Measurements from ENCODE around the gene AACS. TPM values are rescaled to one million over a fixed set of nuclear protein-coding genes. Genes with fewer than 3 reads are reported as not detected.
"Not testable (repeated sequence)": the region's sequence is repeated elsewhere in the genome, so short reads cannot be mapped to it uniquely, and the experiment has no call there.

The AACS gene
- total RNA-seq, 2 experiments from 2014 or later, result 14.9 to 20.3 TPM

DNA sequence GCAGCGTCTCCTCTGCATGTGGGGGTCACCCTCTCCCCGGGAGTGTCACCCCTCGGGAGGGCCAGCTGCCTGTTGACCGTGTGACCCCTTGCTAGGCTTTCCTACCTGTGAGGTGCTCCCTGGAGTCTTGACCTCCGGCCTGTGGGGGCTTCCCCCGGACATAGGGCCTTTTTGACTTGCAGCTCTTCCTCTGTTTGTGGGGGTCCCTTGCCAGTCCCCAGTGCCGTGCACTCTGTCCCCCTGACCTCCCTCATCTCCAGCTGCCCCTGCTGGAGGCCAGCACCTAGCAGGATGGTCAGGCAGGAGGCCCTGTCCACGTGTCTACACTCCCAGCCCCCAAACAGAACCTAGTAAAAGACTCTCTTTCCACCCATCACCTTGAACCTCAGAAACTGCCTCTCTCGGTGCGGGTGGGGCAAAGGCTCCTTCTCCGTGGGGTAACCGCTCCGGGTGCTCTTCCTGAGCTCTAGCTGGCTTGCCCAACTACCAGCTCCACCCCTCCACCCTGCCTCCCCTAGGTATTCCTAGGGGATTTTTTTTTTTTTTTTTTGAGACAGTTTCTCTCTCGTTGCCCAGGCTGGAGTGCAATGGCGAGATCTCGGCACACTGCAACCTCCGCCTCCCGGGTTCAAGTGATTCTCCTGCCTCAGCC is 810 bp downstream of the AACS start:
- peak overlapping the region; percentile 56 for H3K27ac Mint-ChIP-seq
- peaks cover 13% of the 10 kb centered on the region for H3K4me1 Mint-ChIP-seq
- H3K36me3 Mint-ChIP-seq, result no peaks in the 10 kb centered on the region
- peak overlapping the region; percentile 69 for H3K4me3 Mint-ChIP-seq
- DNase-seq (no peak), ATAC-seq (no peak)
- CTCF ChIA-PET, result no interaction called here
- H3K27me3 Mint-ChIP-seq, result peaks cover 12% of the 10 kb centered on the region
- peaks cover 3% of the 10 kb centered on the region for H3K9me3 Mint-ChIP-seq (ENCODE audit: low read depth)

DNA sequence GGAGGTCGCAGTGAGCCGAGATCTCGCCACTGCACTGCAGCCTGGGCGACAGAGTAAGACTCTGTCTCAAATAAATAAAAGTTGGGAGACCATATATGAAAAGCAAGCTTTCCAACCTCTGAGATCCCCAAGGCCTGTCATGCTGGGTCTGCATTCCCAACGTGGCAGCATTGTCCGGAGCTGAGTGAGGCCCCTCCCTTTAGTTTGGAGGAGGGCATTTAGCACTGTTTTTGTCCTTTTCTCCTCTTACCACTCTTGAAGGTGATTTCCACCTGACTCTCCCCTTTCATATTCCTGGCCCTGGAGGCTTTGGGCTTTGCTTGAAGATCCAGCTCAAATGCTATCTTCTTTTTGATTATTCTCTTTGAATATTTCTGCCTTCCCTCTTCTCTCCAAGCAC is 3.2 kb downstream of the AACS start:
- Mint-ChIP-seq H3K4me1 (peaks cover 13% of the 10 kb centered on the region), H3K9me3 (ENCODE audit: low read depth) (no peaks in the 10 kb centered on the region), H3K36me3 (no peaks in the 10 kb centered on the region), H3K27ac (no peak overlapping the region), H3K27me3 (peaks cover 4% of the 10 kb centered on the region), H3K4me3 (no peak overlapping the region)
- CTCF ChIA-PET, result no interaction called here
- no peak for DNase-seq
- no peak for ATAC-seq

DNA sequence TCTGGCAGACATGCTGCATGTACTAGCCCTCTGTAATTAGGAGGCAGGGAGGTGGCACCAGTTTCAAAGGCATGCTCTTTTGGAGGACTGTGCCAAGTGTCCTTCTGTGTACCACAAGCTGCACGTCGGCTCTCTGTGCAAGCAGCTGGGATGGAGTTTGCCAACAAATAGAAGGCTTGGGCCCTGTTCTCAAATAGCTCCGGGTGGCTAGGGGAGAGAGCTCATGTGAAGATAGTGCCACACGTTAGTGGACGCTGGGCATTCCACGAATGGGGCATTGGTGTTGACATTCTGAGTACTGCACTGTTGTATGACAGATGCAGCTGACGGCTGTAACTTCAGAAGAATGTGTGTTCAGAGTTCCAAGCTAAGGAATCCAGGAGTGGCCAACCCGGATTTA is 4.4 kb downstream of the AACS start:
- DNase-seq (no peak), ATAC-seq (no peak)
- no peak overlapping the region for H3K4me3 Mint-ChIP-seq
- CTCF ChIA-PET, result no interaction called here
- no peaks in the 10 kb centered on the region for H3K9me3 Mint-ChIP-seq (ENCODE audit: low read depth)
- no peak overlapping the region for H3K27ac Mint-ChIP-seq
- H3K36me3 Mint-ChIP-seq, result no peaks in the 10 kb centered on the region
- peaks cover 12% of the 10 kb centered on the region for H3K4me1 Mint-ChIP-seq
- no peaks in the 10 kb centered on the region for H3K27me3 Mint-ChIP-seq

DNA sequence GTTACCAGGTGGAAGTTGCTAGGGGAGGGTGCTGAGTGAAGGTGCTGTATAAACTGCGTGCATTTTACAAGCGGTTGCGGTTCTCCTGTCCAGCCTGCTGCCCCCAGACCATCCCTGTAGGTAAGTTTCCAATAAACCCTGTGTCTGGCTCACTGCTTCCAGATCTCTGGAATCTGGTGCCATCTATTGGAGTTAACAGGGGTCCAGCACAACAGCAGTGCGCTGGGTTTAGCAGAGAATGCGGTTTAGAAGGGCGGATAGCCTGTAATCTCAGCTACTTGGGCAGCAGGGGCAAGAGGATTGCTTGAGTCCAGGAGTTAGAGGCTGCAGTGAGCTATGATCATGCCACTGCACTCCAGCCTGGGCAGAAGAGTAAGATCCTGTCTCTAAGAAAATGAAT is 4.9 kb downstream of the AACS start:
- no peak for ATAC-seq
- no peak overlapping the region for H3K27ac Mint-ChIP-seq
- peaks cover 10% of the 10 kb centered on the region for H3K4me1 Mint-ChIP-seq
- H3K9me3 Mint-ChIP-seq (ENCODE audit: low read depth), result no peaks in the 10 kb centered on the region
- DNase-seq, result no peak
- no peaks in the 10 kb centered on the region for H3K27me3 Mint-ChIP-seq
- CTCF ChIA-PET, result no interaction called here
- H3K4me3 Mint-ChIP-seq, result no peak overlapping the region
- H3K36me3 Mint-ChIP-seq, result no peaks in the 10 kb centered on the region

DNA sequence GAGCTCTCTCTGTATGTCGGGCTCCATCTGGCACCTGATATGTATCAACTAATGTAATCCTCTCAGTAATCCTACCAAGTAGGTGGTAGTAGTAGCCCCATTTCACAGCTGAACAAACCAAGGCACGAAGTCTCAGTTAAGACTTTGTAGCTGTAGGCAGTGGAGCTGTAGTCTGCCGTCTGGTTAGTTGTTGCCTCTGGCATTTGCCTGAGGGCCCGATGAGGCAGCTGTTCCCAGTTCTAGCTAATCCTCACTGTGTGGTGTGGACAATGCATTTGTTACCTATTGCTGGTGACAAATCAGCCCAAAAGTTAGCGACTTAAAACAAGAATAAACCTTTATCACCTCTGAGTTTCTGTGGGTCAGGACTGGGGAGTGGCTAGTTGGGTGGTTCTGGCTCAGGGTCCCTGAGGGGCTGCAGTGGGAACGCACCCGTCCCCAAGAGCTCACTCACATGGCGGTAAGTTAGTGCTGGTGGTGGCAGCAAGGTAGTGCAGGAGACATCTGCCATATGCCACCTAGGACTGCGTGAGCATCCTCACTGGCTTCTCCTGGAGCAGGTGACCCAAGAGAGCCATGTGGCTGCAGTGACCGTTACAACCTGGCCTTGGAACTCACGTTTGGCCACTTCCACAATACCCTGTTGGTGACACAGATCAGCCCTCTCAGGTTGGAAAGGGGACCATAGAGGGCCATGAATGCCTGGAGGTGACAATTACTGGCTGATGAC is 5.6 kb downstream of the AACS start:
- ATAC-seq (no peak), DNase-seq (no peak)
- Mint-ChIP-seq H3K27ac (no peak overlapping the region), H3K27me3 (no peaks in the 10 kb centered on the region), H3K4me1 (peaks cover 10% of the 10 kb centered on the region), H3K36me3 (peaks cover under 1% of the 10 kb centered on the region), H3K9me3 (ENCODE audit: low read depth) (no peaks in the 10 kb centered on the region), H3K4me3 (no peak overlapping the region)
- CTCF ChIA-PET, result no interaction called here

DNA sequence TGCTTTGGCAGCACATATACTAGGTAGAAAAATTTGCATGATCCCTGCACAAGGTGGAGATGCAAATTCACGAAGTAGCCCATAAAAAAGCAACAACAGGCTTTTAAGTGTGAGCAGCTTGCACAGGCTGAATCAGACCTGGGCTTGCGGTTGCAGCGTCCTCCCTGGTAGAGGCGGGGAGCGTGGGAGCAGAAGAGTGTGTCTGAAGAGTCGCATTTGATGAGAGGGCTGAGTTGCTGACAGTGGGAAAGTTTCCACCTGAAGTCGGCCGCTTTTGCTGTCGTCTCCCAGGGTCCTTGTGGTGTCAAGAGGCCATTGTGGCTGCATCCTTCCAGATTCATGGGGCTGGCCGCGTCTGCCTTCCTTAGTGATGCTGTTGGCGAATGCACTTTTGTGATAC is 6.2 kb downstream of the AACS start:
- no peaks in the 10 kb centered on the region for H3K27me3 Mint-ChIP-seq
- no peak for ATAC-seq

DNA sequence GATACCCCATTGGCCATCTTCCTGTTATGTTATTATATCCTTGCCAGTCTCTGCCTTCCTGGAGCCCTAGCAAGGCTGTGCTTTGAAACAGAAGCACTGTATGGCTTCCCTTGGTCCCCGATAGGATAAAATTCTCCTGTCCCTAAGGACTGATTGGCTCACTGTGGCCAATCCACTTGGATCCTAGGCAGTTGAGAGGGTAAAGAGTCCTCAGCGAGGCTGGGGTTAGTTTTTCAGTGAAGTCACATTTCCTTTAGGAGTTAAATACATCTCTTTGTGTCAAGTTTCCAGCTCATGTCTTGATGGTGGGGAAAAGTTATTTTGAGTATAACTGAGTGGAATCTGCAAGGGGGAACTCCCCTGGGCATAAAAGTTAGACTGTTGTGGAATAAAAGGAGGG is 7.3 kb downstream of the AACS start:
- Mint-ChIP-seq H3K4me1 (no peaks in the 10 kb centered on the region), H3K36me3 (peaks cover 5% of the 10 kb centered on the region), H3K4me3 (no peak overlapping the region), H3K27ac (no peak overlapping the region), H3K9me3 (ENCODE audit: low read depth) (no peaks in the 10 kb centered on the region), H3K27me3 (no peaks in the 10 kb centered on the region)
- DNase-seq, result no peak
- CTCF ChIA-PET, result no interaction called here
- no peak for ATAC-seq

More for the DNA sequence above, 6.2 kb downstream of the AACS start:
- no peak for DNase-seq
- H3K4me3 Mint-ChIP-seq, result no peak overlapping the region
- CTCF ChIA-PET, result no interaction called here
- H3K36me3 Mint-ChIP-seq, result peaks cover 5% of the 10 kb centered on the region
- H3K27ac Mint-ChIP-seq, result no peak overlapping the region
- H3K4me1 Mint-ChIP-seq, result peaks cover 7% of the 10 kb centered on the region
- H3K9me3 Mint-ChIP-seq (ENCODE audit: low read depth), result no peaks in the 10 kb centered on the region

DNA sequence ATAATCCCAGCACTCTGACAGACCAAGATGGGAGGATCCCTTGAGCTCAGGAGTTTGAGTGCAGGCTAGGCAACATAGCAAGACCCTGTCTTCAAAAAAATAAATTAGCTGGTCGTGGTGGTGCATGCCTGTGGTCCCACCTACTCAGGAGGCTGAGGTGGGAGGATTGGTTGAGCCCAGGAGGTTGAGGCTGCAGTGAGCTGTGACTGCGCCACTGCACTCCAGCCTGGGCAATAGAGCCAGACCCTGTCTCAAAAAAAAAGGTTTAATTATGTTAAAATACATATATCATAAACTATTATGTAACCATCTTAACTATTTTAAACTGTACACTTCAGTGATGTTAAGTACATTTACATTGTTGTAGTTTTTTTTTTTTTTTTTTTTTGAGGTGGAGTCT is 9.1 kb downstream of the AACS start:
- H3K4me3 Mint-ChIP-seq; CTCF ChIA-PET; H3K27me3 Mint-ChIP-seq; ATAC-seq; DNase-seq; H3K36me3 Mint-ChIP-seq; H3K27ac Mint-ChIP-seq; H3K4me1 Mint-ChIP-seq; H3K9me3 Mint-ChIP-seq (ENCODE audit: low read depth): not testable (repeated sequence)

DNA sequence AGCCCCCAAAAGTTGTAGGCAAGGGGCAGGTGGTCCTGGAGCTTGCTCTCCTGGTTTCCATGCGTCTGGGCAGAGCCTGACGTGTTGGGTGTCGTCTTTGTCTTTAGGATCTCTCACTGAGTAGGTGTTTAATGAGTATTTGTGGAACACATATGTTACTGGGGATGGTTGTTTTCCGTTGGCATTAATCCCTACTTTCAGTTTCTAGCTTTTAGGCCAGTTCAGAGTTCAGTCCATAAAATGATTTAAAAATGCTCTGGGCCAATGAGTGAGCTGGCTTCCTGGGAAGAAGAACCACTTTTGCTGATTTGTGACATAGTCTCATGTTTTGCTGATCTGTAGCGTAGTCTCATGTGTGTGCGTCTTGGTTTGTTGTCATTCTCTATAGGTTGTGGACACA is 10.9 kb downstream of the AACS start:
- H3K27me3 Mint-ChIP-seq, result no peaks in the 10 kb centered on the region
- no peak overlapping the region for H3K27ac Mint-ChIP-seq
- H3K4me3 Mint-ChIP-seq, result no peak overlapping the region
- H3K36me3 Mint-ChIP-seq, result peaks cover 9% of the 10 kb centered on the region
- H3K9me3 Mint-ChIP-seq (ENCODE audit: low read depth), result no peaks in the 10 kb centered on the region
- no peaks in the 10 kb centered on the region for H3K4me1 Mint-ChIP-seq
- DNase-seq (no peak), ATAC-seq (no peak)
- CTCF ChIA-PET, result no interaction called here

DNA sequence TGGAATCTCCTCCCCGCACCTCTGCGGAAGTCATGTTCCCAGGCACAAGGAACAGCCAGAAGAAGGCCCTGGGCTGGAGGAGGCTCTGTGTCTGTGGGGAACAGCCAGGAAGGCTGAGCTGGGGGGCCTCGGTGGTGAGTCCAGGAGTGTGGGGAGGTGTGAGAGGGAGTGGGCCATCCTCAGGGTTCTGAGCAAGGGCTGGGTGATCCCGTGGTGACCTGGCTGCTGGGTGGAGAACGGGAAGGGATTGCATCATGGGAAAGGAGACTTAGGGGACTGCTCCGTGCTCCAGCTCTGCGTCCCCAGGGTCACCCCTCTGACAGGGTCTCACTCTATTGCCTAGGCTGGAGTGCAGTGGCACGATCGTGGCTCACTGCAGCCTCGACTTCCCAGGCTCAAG is 13.8 kb downstream of the AACS start:
- ATAC-seq, result no peak
- Mint-ChIP-seq H3K27me3 (no peaks in the 10 kb centered on the region), H3K4me3 (no peak overlapping the region), H3K27ac (no peak overlapping the region), H3K4me1 (no peaks in the 10 kb centered on the region), H3K36me3 (peaks cover 15% of the 10 kb centered on the region), H3K9me3 (ENCODE audit: low read depth) (no peaks in the 10 kb centered on the region)
- CTCF ChIA-PET, result no interaction called here
- no peak for DNase-seq

DNA sequence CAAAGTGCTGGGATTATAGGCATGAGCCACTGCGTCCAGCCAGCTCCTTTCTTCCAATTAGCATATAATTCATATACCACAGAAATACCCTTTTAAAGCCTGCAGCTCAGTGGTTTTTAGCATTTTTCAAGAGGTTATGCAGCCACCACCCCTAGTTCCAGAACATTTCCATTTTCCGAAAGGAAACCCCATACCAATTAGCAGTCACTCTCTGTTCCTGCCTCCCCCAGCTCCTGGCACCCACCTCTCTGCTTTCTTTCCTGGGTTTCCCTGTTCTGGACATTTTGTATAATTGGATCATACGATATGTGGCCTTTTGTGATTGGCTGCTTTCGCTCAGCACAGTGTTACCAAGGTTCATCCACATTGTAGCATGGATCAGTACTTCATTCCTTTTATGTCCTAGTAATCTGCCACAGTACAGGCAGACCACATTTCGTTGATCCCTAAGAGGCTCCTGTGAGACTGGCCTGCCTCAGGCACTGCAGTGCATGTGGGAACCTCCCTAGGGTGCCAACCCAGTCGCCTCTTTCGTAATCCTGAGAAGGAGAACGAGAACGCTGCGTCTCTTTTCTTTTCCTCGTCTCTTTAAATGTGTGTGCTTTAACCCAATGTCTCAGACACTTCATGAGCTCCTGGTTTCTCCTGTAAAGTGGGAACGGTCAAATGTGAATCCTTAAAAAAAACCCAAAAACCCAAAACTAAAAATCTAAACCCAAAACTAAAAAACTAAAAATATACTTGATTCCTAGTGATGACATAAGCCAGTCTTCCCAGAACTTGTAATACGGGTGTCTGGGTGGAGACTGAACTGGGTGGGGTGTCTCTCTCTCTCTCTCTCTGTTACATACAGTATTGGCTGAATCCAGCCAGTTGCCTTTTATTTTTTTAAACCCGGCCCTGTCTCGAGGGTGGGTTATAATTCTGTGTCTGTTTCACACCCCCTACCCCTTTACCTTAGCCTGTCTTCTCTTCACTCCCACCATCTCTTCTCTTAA is 14.7 kb downstream of the AACS start:
- H3K9me3 Mint-ChIP-seq (ENCODE audit: low read depth), result no peaks in the 10 kb centered on the region
- no peak overlapping the region for H3K4me3 Mint-ChIP-seq
- CTCF ChIA-PET, result no interaction called here
- no peak overlapping the region for H3K27ac Mint-ChIP-seq
- H3K27me3 Mint-ChIP-seq, result no peaks in the 10 kb centered on the region
- H3K4me1 Mint-ChIP-seq, result no peaks in the 10 kb centered on the region
- H3K36me3 Mint-ChIP-seq, result peaks cover 19% of the 10 kb centered on the region
- DNase-seq, result no peak
- ATAC-seq, result no peak

DNA sequence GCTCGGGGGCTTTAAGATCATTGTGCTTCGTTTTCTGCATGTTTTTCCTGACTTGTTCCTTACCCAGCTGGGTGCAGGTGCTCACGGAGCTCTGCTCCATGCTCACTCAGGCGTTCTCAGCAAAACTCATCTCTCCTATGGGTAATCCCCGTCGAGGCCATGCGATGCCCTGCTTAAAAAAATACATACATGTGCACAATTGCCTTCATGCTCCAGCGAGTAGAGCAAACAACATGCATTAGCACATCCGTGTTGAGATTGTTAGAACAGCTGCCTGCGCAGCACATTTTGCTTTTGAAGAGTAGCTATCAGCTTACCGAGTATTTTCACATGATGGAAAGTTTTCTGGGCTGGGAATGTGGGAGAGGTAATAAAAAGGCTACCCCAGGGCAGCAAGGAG is 16.2 kb downstream of the AACS start:
- H3K27me3 Mint-ChIP-seq, result no peaks in the 10 kb centered on the region
- no peak for ATAC-seq
- no peaks in the 10 kb centered on the region for H3K9me3 Mint-ChIP-seq (ENCODE audit: low read depth)
- no peak for DNase-seq
- peaks cover 16% of the 10 kb centered on the region for H3K36me3 Mint-ChIP-seq
- H3K4me3 Mint-ChIP-seq, result no peak overlapping the region
- H3K4me1 Mint-ChIP-seq, result no peaks in the 10 kb centered on the region
- CTCF ChIA-PET, result no interaction called here
- H3K27ac Mint-ChIP-seq, result no peak overlapping the region

DNA sequence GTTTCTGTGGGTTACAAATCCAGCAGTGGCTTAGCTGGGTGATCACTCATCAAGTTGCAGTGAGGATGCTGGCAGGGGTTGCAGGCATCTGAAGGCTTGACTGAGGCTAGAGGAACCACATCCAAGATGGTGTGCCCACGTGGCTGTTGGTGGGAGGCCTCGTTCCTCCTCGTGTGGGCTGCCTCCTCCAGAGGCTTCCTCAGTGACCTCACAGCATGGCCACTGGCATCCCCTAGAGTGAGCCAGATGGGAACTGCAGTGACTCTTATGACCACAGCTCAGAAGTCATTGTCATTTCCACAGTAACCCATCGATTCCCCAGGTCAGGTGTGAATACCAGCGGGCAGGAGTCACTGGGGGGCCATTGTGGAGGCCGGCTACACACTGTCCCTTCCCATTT is 17.8 kb downstream of the AACS start:
- H3K27me3 Mint-ChIP-seq, result no peaks in the 10 kb centered on the region
- DNase-seq, result no peak
- no peaks in the 10 kb centered on the region for H3K9me3 Mint-ChIP-seq (ENCODE audit: low read depth)
- no peak for ATAC-seq
- peaks cover 16% of the 10 kb centered on the region for H3K36me3 Mint-ChIP-seq
- no peak overlapping the region for H3K4me3 Mint-ChIP-seq
- CTCF ChIA-PET, result no interaction called here
- H3K27ac Mint-ChIP-seq, result no peak overlapping the region
- no peaks in the 10 kb centered on the region for H3K4me1 Mint-ChIP-seq

DNA sequence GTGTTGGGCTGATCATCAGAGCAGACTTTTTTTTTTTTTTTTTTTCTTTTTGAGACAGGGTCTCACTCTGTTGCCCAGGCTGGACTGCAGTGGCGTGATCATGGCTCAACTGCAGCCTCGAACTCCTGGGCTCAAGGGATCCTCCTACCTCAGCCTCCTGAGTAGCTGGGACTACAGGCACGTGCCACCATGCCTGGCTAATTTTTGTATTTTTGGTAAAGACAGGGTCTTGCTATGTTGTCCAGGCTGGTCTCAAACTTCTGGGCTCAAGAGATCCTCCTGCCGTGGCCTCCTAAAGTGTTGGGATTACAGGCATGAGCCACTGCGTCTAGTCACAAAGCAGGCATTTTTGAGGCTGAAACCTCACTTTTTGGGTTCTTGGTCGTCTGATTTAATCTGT is 23.0 kb downstream of the AACS start:
- H3K36me3 Mint-ChIP-seq; H3K27ac Mint-ChIP-seq; CTCF ChIA-PET; H3K27me3 Mint-ChIP-seq; H3K4me1 Mint-ChIP-seq; DNase-seq; ATAC-seq; H3K9me3 Mint-ChIP-seq (ENCODE audit: low read depth); H3K4me3 Mint-ChIP-seq: not testable (repeated sequence)

Data from activated CD8-positive, alpha-beta memory T cell treated with anti-CD3 and anti-CD28 coated beads, Interleukin-2, amount 10 ng/mL, durations not matched to agents 7 days and 5 days (primary cell).